Epithelial cell of esophagus (primary cell): ENCODE data around the gene NKX2-8.
A peak's percentile ranks its signal among the peaks of the same experiment; 100 is the strongest.

Experiments
- DNase-seq: peaks from one replicate; pipeline ENCODE4 v3.0.0; 2010; ENCODE audit warnings: low read depth
- H3K4me3 ChIP-seq: 2 replicates; pipeline ENCODE4 v1.5.1; 2011; ENCODE audit warnings: mild to moderate bottlenecking, low read length, control low read depth
- CTCF ChIP-seq: IDR thresholded peaks from 2 replicates; pipeline ENCODE4 v1.5.1; 2011; ENCODE audit warnings: low read depth, mild to moderate bottlenecking, low read length, control low read depth, inconsistent platforms; ENCODE audit not compliant: insufficient read depth; ENCODE audit errors: missing control alignments

Gene NKX2-8

GRCh38 chr14:36582011-36582873 lies at the start of gene NKX2-8:
NKX2-8 (minus strand) TSS chr14:36582614; CDS start chr14:36582389, 225 bp downstream.
- no peak for TF ChIP-seq CTCF
- DNase-seq = peak; percentile 25
- peak within 1 kb of the TSS; percentile 66 for H3K4me3 ChIP-seq

GRCh38 chr14:36627981-36628380 lies 45.6 kb upstream of the NKX2-8 start:
- peak; percentile 14 for DNase-seq
- no peak for TF ChIP-seq CTCF
- H3K4me3 ChIP-seq = no peak overlapping the region

- no peak for DNase-seq
- no peak for TF ChIP-seq CTCF
- no peak overlapping the region for H3K4me3 ChIP-seq
These were observed 43.7 kb upstream of the NKX2-8 start for GRCh38 chr14:36626151-36626550.

- no peak for TF ChIP-seq CTCF
- H3K4me3 ChIP-seq = no peak overlapping the region
- no peak for DNase-seq
These were observed 43.0 kb upstream of the NKX2-8 start for GRCh38 chr14:36625436-36625835.

- no peak overlapping the region for H3K4me3 ChIP-seq
- no peak for TF ChIP-seq CTCF
- DNase-seq = no peak
These were observed 42.6 kb upstream of the NKX2-8 start for GRCh38 chr14:36625014-36625413.

GRCh38 chr14:36619853-36620252 lies 37.4 kb upstream of the NKX2-8 start:
- H3K4me3 ChIP-seq = no peak overlapping the region
- DNase-seq = peak; percentile 35
- no peak for TF ChIP-seq CTCF

- TF ChIP-seq CTCF = no peak
- no peak for DNase-seq
- no peak overlapping the region for H3K4me3 ChIP-seq
These were observed 36.7 kb upstream of the NKX2-8 start for GRCh38 chr14:36619131-36619530.
